SK-MEL-5 (cell line): Measurements from ENCODE around the gene AAMP. TPM values are rescaled to one million over a fixed set of nuclear protein-coding genes. Genes with fewer than 3 reads are reported as not detected.

Experiments
- DNase-seq: peaks from one replicate; pipeline ENCODE4 v3.0.0-alpha.2; 2016; ENCODE audit warnings: low read depth, low spot score
- in situ Hi-C: cut with HindIII; loops from 2 replicates; pipeline ENCODE4 v1.10.0; 2016; ENCODE audit warnings: low sequenced_read_pairs, high pct_unique_total_duplicates, low pct_unique_long_range_greater_than_20kb
- total RNA-seq: library from RNA; depleted of rRNA; stranded (reverse); fragments of >200 nt; shearing (Covaris generic); gene quantifications from 2 replicates; pipeline ENCODE4 v1.2.3, GENCODE V29; 2014

Gene AAMP
- total RNA-seq, 1 experiment from 2014 or later = 153 TPM

- DNase-seq = no peak
- in situ Hi-C loops = no loop called here
Observed at GRCh38 chr2:218264773-218265561, 5.0 kb downstream of the AAMP start.

DNA sequence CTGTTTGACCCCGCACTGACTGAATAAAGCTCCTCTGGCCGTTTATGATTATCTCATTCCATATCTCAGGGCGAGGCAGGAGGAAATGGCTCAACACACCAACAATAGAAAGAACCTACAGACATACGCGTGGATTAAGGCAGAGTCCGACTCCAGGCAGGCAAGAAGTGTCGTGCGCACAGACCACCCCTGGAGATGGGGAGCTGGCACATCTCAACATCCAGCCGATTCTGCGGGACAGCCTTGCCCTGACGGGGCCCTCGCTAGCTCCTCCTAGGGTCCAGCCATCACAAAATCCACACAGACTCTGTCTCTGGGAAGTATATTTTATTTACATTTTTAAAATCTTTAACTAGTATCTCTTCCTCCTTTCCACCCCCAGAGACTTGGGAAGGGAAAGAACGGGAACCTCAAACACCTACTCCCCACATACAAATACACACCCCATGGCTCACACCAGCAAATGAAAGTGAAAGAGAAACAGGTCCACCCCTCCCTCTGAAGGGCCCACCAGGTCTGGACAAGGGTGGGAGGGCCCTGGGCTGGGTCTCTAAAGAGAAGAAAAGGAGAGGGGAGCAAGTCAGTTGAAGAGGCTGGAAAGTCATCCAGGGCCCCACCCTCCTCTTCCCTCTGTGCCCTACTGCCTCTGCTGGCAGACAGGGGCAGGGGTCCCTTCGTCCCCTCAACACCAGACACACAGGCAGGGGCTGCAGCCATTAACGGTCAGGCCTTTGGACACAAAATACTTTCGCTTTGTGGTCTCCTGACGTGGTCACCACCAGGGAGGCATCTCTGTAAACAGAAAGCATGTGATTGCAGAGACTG is 5.9 kb downstream of the AAMP start:
- in situ Hi-C loops = no loop called here
- no peak for DNase-seq

DNA sequence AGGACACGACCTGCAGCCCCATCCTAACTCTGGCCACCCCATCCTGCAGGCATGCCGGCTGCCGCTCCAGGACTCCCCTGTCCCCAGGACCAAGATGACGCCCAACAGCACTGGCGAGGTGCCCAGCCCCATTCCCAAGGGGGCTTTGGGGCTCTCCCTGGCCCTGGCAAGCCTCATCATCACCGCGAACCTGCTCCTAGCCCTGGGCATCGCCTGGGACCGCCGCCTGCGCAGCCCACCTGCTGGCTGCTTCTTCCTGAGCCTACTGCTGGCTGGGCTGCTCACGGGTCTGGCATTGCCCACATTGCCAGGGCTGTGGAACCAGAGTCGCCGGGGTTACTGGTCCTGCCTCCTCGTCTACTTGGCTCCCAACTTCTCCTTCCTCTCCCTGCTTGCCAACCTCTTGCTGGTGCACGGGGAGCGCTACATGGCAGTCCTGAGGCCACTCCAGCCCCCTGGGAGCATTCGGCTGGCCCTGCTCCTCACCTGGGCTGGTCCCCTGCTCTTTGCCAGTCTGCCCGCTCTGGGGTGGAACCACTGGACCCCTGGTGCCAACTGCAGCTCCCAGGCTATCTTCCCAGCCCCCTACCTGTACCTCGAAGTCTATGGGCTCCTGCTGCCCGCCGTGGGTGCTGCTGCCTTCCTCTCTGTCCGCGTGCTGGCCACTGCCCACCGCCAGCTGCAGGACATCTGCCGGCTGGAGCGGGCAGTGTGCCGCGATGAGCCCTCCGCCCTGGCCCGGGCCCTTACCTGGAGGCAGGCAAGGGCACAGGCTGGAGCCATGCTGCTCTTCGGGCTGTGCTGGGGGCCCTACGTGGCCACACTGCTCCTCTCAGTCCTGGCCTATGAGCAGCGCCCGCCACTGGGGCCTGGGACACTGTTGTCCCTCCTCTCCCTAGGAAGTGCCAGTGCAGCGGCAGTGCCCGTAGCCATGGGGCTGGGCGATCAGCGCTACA is 7.0 kb downstream of the AAMP start:
- DNase-seq = no peak
- in situ Hi-C loops = no loop called here

DNA sequence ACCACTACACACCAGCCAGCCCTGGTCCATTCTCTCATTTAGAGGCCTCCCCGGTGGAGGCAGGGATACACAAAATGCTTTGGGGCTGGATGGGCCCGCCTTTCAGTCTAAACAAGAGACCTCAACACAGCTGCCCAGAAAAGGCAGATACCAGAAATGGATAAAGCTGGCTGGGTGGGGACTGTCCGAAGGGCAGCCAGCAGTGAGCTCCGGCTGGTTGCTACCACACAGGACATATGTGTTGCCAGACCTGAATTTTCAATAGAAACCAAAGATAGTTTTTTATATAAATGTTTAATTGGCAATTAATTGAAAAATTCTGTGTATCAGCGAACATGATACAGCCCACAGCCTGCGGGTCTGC is 7.7 kb downstream of the AAMP start:
- DNase-seq = no peak
- in situ Hi-C loops = no loop called here

GRCh38 chr2:218261423-218262236 is 8.3 kb downstream of the AAMP start:
- DNase-seq = no peak
- in situ Hi-C loops = no loop called here

- no peak for DNase-seq
- in situ Hi-C loops = no loop called here
Observed at GRCh38 chr2:218260742-218261422, 9.1 kb downstream of the AAMP start, which contains the start of gene GPBAR1. GPBAR1 (plus strand) TSS chr2:218261015; CDS start chr2:218262725, 1,710 bp downstream.

DNA sequence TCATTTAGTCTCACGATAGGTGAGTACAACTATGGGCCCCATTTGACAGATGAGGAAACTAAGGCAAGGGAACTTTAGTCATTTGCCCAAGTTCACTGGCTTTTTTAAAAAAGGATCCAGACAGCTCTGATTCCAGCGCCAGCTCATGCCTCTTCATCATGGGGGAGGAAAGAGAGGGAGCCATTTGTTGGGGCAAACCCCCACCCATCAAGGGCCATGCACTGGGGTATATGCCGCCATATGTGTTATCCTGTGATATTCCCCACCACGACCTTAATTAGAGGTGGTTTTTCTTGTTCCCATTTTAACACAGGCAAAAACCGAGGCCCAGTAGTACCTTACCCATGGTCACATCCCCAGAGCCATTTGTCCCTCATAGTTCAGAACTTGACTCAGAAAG is 9.8 kb downstream of the AAMP start:
- no peak for DNase-seq
- in situ Hi-C loops = no loop called here

- no peak for DNase-seq
- in situ Hi-C loops = no loop called here
Observed at GRCh38 chr2:218259099-218259961, 10.6 kb downstream of the AAMP start.

GRCh38 chr2:218257390-218257981 is 12.5 kb downstream of the AAMP start:
- DNase-seq = peak; percentile 74
- in situ Hi-C loops = no loop called here

DNA sequence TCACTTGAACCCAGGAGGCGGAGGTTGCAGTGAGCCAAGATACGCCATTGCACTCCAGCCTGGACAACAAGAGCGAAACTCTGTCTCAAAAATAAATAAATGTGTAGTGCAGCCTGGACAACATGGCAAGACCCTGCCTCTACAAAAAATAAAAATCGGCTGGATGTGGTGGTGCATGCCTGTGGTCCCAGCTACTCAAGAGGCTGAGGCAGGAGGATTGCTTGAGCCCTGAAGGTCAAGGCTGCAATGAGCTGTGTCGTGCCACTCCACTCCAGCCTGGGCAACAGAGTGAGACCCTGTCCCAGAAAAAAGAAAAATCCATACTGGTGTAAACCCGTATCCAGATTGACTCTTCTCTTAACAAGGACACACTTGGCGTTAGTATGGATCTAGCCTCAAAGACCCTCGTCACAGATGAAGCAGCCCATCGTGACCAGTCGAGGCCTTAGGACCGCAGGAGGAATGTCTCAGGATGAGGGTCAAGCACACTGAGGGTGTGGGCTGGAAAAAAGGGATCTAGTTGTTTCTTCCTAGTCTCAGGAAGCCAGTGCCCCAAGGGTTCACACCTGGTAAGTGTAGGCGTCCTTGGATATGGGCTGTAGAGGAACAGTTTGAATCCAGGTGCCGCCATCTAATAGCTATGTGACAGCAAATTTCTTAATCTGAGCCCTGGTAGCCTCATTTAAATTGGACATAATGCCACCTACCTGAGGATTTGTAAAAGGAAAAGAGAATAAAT is 13.2 kb downstream of the AAMP start:
- no peak for DNase-seq
- in situ Hi-C loops = no loop called here

DNA sequence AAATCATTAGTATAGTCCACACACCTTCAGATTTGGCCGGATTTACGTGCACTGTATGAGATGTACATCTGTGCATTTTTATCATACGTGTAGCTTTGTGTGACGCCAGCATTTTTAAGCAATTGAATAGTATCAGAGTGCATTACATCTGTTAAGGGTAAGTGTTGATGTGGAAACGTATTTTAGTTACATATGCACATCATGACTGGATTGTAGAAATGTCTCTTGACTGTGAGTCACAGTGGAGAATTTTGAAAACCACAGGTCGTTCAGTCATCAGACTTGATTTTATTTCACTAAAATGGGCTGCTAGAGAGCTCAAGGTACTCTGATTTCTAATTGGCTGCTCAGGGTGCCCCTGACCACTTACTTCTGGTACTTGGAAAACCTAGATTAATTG is 14.5 kb downstream of the AAMP start:
- no peak for DNase-seq
- in situ Hi-C loops = no loop called here

GRCh38 chr2:218253232-218253625 is 16.7 kb downstream of the AAMP start:
- in situ Hi-C loops = no loop called here
- no peak for DNase-seq

GRCh38 chr2:218252509-218253231 is 17.3 kb downstream of the AAMP start:
- DNase-seq = no peak
- in situ Hi-C loops = no loop called here

DNA sequence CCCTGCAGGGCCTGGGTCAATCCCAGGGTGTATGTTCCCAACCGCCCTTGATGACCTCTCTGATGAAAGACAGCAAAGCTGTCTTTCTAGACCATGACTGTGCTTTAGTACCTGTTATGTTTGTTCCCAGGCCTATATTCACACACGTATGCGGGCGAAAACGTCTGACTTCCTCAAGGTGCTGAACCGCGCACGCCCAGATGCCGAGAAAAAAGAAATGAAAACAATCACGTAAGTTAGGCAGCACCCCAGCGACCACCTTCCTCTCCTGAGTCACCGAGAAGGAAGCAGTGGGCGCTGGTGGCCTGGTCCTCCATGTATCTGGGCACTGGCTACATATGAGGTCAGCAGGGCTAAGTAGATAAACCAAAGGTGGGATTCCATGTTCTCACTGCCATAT is 20.2 kb downstream of the AAMP start:
- no peak for DNase-seq
- in situ Hi-C loops = no loop called here
